ENCODE results near the gene PYGL. TPM values are rescaled to one million over a fixed set of nuclear protein-coding genes. Genes with fewer than 3 reads are reported as not detected.
"Not testable (repeated sequence)": the region's sequence is repeated elsewhere in the genome, so short reads cannot be mapped to it uniquely, and the experiment has no call there.

The PYGL gene
- polyA plus RNA-seq, 1 donor (not counting 4 experiments of a cell fraction or from before 2014, with no cell fraction given): 331 TPM

DNA sequence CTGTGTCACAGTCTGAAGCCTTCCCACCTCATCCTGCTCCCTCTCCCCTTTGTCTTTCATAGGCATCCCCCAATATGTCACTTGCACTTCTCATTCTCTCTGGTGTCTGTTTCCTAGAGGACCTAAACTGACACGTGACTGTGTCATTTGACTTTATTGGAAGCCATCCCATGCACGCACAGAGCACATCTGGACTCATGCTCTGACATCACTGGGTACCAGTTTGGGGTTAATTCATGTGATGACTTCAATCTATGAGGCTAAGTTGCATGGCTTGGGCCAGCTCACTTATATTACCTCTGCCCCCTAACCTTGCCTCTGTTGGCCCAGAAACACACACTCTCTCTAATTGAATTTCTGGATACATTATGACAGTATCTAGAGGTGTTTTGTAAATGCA lies 21.5 kb downstream of the PYGL start:
- no peak overlapping the region for H3K4me3 ChIP-seq (ENCODE audit: control insufficient read depth in 2 of 3, extremely low read depth in 1 of 3, insufficient read depth in 2 of 3, low read depth in 1 of 3, low read length in 3 of 3)
- dilution Hi-C loops (cut with MboI; ENCODE audit: extremely low pct_ligation_motif_present, low sequenced_read_pairs): no loop called here
- peaks cover 4% of the 10 kb centered on the region for H3K79me2 ChIP-seq (ENCODE audit: control insufficient read depth, insufficient read depth, low read length)
- FAIRE-seq (no peak), DNase-seq (ENCODE audit: low read depth, low spot score) (no peak)
- no peak overlapping the region for H3K9ac ChIP-seq (ENCODE audit: control insufficient read depth, extremely low read depth, insufficient read depth, low read length)
- H3K36me3 ChIP-seq (ENCODE audit: control insufficient read depth in 2 of 2, extremely low read depth in 1 of 2, insufficient read depth in 2 of 2, low read length in 2 of 2): peaks cover 25 to 37% of the 10 kb centered on the region in 2 experiments
- no peaks in the 10 kb centered on the region for H3K9me3 ChIP-seq (ENCODE audit: control insufficient read depth, low read depth, low read length)
- H3K4me2 ChIP-seq (ENCODE audit: control insufficient read depth, extremely low read depth, insufficient read depth, low read depth, low read length): no peak overlapping the region
- TF ChIP-seq EZH2 (IDR thresholded peaks at IDR 0.05; ENCODE audit: low read length): no peak
- TF ChIP-seq, protein P1, sequence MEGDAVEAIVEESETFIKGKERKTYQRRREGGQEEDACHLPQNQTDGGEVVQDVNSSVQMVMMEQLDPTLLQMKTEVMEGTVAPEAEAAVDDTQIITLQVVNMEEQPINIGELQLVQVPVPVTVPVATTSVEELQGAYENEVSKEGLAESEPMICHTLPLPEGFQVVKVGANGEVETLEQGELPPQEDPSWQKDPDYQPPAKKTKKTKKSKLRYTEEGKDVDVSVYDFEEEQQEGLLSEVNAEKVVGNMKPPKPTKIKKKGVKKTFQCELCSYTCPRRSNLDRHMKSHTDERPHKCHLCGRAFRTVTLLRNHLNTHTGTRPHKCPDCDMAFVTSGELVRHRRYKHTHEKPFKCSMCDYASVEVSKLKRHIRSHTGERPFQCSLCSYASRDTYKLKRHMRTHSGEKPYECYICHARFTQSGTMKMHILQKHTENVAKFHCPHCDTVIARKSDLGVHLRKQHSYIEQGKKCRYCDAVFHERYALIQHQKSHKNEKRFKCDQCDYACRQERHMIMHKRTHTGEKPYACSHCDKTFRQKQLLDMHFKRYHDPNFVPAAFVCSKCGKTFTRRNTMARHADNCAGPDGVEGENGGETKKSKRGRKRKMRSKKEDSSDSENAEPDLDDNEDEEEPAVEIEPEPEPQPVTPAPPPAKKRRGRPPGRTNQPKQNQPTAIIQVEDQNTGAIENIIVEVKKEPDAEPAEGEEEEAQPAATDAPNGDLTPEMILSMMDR (optimal IDR thresholded peaks at IDR 0.05 in 1 of 3, IDR thresholded peaks at IDR 0.05 in 1 of 3, conservative IDR thresholded peaks at IDR 0.05 in 1 of 3; ENCODE audit: extremely low read depth in 1 of 3, insufficient read depth in 2 of 3, low read length in 3 of 3): no peak
- H4K20me1 ChIP-seq (ENCODE audit: control insufficient read depth, extremely low read depth, insufficient read depth, low read length): no peaks in the 10 kb centered on the region
- H3K4me1 ChIP-seq (ENCODE audit: control insufficient read depth, extremely low read depth, insufficient read depth, low read length): no peaks in the 10 kb centered on the region
- H3K9me1 ChIP-seq (ENCODE audit: control insufficient read depth, extremely low read depth, insufficient read depth, low read length): no peaks in the 10 kb centered on the region
- no peaks in the 10 kb centered on the region for H3K27me3 ChIP-seq (ENCODE audit: control insufficient read depth, extremely low read depth, insufficient read depth, low read length)
- no peak overlapping the region for H3K27ac ChIP-seq (ENCODE audit: control insufficient read depth, insufficient read depth, low read length)
- H2AFZ ChIP-seq (ENCODE audit: control insufficient read depth, low read length): no peak overlapping the region

DNA sequence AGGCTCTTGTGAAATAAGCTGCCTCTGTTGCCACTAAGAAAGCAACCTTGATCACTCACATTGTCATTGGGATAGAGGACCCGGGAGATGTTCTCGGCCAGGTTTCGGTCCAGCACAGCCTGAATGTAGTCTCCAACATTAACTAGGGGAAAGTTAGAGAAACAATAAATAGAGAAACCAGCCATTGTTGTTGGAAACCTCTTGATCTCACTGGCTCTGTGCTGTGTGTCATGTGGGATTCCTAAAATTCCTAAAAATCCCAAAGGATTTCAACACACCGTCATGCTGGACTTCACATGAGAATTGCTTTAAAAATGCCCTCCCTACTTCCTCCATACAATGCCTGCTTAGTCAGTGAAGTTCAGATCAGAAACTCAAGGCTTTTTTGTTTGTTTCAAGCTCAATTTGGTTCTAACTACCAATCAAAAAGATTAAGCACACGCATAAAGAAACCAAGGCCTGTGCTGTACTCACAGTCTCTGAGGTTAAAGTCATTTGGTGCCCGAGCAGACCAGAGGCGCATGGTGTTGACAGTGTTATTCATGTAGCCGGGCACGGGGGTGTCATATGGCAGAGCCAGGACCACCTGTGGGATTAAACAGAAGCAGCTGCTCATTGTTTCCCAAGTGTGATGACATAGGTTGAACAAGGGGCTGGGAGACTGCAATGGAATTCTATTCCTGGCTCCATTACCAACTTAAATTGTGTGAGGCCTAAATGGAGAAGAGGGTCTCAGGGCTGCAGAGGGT lies 23.6 kb downstream of the PYGL start:
- DNase-seq (ENCODE audit: low read depth, low spot score): no peak
- peaks cover 35 to 43% of the 10 kb centered on the region in 2 experiments for H3K36me3 ChIP-seq (ENCODE audit: control insufficient read depth in 2 of 2, extremely low read depth in 1 of 2, insufficient read depth in 2 of 2, low read length in 2 of 2)
- H2AFZ ChIP-seq (ENCODE audit: control insufficient read depth, low read length): no peak overlapping the region

DNA sequence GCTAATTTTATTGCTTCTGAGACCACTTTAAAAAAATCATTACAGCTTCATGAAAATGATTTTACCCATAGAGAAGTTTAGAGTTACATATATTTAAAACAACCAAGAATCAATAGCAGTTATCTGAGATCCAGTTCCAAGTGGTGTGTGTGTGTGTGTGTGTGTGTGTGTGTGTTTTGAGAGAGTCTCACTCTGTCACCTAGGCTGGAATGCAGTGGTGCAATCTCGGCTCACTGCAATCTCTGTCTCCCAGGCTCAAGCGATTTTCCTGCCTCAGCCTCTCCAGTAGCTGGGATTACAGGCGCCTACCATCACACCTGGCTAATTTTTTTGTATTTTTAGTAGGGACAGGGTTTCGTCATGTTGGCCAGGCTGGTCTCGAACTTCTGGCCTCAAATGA lies 24.8 kb downstream of the PYGL start:
- H3K36me3 ChIP-seq (ENCODE audit: control insufficient read depth in 2 of 2, extremely low read depth in 1 of 2, insufficient read depth in 2 of 2, low read length in 2 of 2): peaks cover 43 to 47% of the 10 kb centered on the region in 2 experiments
- H3K4me1 ChIP-seq (ENCODE audit: control insufficient read depth, extremely low read depth, insufficient read depth, low read length); H3K27ac ChIP-seq (ENCODE audit: control insufficient read depth, insufficient read depth, low read length); H3K79me2 ChIP-seq (ENCODE audit: control insufficient read depth, insufficient read depth, low read length); H3K9me1 ChIP-seq (ENCODE audit: control insufficient read depth, extremely low read depth, insufficient read depth, low read length); H3K27me3 ChIP-seq (ENCODE audit: control insufficient read depth, extremely low read depth, insufficient read depth, low read length); H3K9ac ChIP-seq (ENCODE audit: control insufficient read depth, extremely low read depth, insufficient read depth, low read length); dilution Hi-C loops (cut with MboI; ENCODE audit: extremely low pct_ligation_motif_present, low sequenced_read_pairs); H3K9me3 ChIP-seq (ENCODE audit: control insufficient read depth, low read depth, low read length); FAIRE-seq; H4K20me1 ChIP-seq (ENCODE audit: control insufficient read depth, extremely low read depth, insufficient read depth, low read length); DNase-seq (ENCODE audit: low read depth, low spot score); H3K4me2 ChIP-seq (ENCODE audit: control insufficient read depth, extremely low read depth, insufficient read depth, low read depth, low read length); H2AFZ ChIP-seq (ENCODE audit: control insufficient read depth, low read length); H3K4me3 ChIP-seq (ENCODE audit: control insufficient read depth in 2 of 3, extremely low read depth in 1 of 3, insufficient read depth in 2 of 3, low read depth in 1 of 3, low read length in 3 of 3): not testable (repeated sequence)

More for the DNA sequence above, 23.6 kb downstream of the PYGL start:
- no peak for FAIRE-seq
- Histone ChIP-seq H4K20me1 (ENCODE audit: control insufficient read depth, extremely low read depth, insufficient read depth, low read length) (no peaks in the 10 kb centered on the region), H3K9me3 (ENCODE audit: control insufficient read depth, low read depth, low read length) (no peaks in the 10 kb centered on the region), H3K9ac (ENCODE audit: control insufficient read depth, extremely low read depth, insufficient read depth, low read length) (no peak overlapping the region), H3K4me2 (ENCODE audit: control insufficient read depth, extremely low read depth, insufficient read depth, low read depth, low read length) (no peak overlapping the region), H3K9me1 (ENCODE audit: control insufficient read depth, extremely low read depth, insufficient read depth, low read length) (no peaks in the 10 kb centered on the region), H3K4me3 (ENCODE audit: control insufficient read depth in 2 of 3, extremely low read depth in 1 of 3, insufficient read depth in 2 of 3, low read depth in 1 of 3, low read length in 3 of 3) (no peak overlapping the region), H3K4me1 (ENCODE audit: control insufficient read depth, extremely low read depth, insufficient read depth, low read length) (no peaks in the 10 kb centered on the region), H3K27me3 (ENCODE audit: control insufficient read depth, extremely low read depth, insufficient read depth, low read length) (no peaks in the 10 kb centered on the region), H3K79me2 (ENCODE audit: control insufficient read depth, insufficient read depth, low read length) (peaks cover 4% of the 10 kb centered on the region), H3K27ac (ENCODE audit: control insufficient read depth, insufficient read depth, low read length) (no peak overlapping the region)
- dilution Hi-C loops (cut with MboI; ENCODE audit: extremely low pct_ligation_motif_present, low sequenced_read_pairs): no loop called here
- TF ChIP-seq EZH2 (IDR thresholded peaks at IDR 0.05; ENCODE audit: low read length): no peak
- TF ChIP-seq, protein P1 (optimal IDR thresholded peaks at IDR 0.05 in 1 of 3, IDR thresholded peaks at IDR 0.05 in 1 of 3, conservative IDR thresholded peaks at IDR 0.05 in 1 of 3; ENCODE audit: extremely low read depth in 1 of 3, insufficient read depth in 2 of 3, low read length in 3 of 3): no peak
